Mesothelial cell of epicardium (in vitro differentiated cells): ENCODE data around the gene CACNG7. TPM values are rescaled to one million over a fixed set of nuclear protein-coding genes. Genes with fewer than 3 reads are reported as not detected.

Experiments
- DNase-seq, 2 experiments: peaks; one replicate each; pipeline ENCODE4 v3.0.0; 2021; ENCODE audit warnings: low spot score in 2 of 2; ENCODE audit not compliant: unreplicated experiment in 2 of 2
- H3K27ac Mint-ChIP-seq: 2 replicates; pipeline ENCODE4 v1.8.0; 2021; ENCODE audit warnings: mixed read lengths
- H3K27me3 Mint-ChIP-seq: 2 replicates; pipeline ENCODE4 v1.8.0; 2021; ENCODE audit warnings: low read depth, mixed read lengths
- H3K36me3 Mint-ChIP-seq: 2 replicates; pipeline ENCODE4 v1.8.0; 2021; ENCODE audit warnings: mixed read lengths
- H3K4me1 Mint-ChIP-seq: 2 replicates; pipeline ENCODE4 v1.8.0; 2021; ENCODE audit warnings: mixed read lengths
- H3K4me3 Mint-ChIP-seq: 2 replicates; pipeline ENCODE4 v1.8.0; 2021; ENCODE audit warnings: mild to moderate bottlenecking, moderate library complexity, mixed read lengths
- H3K9me3 Mint-ChIP-seq: 2 replicates; pipeline ENCODE4 v1.8.0; 2021; ENCODE audit warnings: mixed read lengths
- total RNA-seq: library from RNA; stranded (reverse); gene quantifications from 3 replicates; pipeline ENCODE4 v1.2.1, GENCODE V29; 2021
- TF ChIP-seq, protein P1 (sequence below): fragments of 200-600 bp; sonication (generic); IDR thresholded peaks from one replicate; pipeline ENCODE4 v1.5.0; 2021; ENCODE audit warnings: antibody characterized with exemption; ENCODE audit not compliant: unreplicated experiment

The CACNG7 gene
- total RNA-seq, 1 donor from 2014 or later = 0.76 TPM

GRCh38 chr19:53876651-53877224 lies 32.3 kb upstream of the CACNG7 start:
- H3K4me1 Mint-ChIP-seq = peaks cover 24% of the 10 kb centered on the region
- H3K4me3 Mint-ChIP-seq = no peak overlapping the region
- H3K27me3 Mint-ChIP-seq = no peaks in the 10 kb centered on the region
- TF ChIP-seq, protein P1, sequence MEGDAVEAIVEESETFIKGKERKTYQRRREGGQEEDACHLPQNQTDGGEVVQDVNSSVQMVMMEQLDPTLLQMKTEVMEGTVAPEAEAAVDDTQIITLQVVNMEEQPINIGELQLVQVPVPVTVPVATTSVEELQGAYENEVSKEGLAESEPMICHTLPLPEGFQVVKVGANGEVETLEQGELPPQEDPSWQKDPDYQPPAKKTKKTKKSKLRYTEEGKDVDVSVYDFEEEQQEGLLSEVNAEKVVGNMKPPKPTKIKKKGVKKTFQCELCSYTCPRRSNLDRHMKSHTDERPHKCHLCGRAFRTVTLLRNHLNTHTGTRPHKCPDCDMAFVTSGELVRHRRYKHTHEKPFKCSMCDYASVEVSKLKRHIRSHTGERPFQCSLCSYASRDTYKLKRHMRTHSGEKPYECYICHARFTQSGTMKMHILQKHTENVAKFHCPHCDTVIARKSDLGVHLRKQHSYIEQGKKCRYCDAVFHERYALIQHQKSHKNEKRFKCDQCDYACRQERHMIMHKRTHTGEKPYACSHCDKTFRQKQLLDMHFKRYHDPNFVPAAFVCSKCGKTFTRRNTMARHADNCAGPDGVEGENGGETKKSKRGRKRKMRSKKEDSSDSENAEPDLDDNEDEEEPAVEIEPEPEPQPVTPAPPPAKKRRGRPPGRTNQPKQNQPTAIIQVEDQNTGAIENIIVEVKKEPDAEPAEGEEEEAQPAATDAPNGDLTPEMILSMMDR = no peak
- no peaks in the 10 kb centered on the region for H3K9me3 Mint-ChIP-seq
- no peak for DNase-seq
- H3K36me3 Mint-ChIP-seq = peaks cover 26% of the 10 kb centered on the region
- peak overlapping the region; percentile 24 for H3K27ac Mint-ChIP-seq

DNA sequence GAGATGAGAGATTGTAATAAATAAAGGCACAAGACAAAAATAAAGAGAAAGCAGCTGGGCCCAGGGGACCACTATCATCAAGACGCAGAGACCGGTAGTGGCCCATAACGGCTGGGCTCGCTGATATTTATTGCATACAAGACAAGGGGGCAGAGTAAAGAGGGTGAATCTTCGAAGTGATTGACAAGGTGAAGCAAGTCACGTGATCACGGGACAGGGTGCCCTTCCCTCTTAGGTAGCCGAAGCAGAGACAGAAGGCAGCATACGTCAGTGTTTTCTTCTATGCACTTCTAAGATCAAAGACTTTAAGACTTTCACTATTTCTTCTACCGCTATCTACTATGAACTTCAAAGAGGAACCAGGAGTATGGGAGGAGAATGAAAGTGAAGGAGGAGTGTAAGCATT lies 31.7 kb upstream of the CACNG7 start:
- Mint-ChIP-seq H3K27ac (peak overlapping the region; percentile 7), H3K4me3 (no peak overlapping the region), H3K36me3 (peaks cover 26% of the 10 kb centered on the region), H3K4me1 (peaks cover 24% of the 10 kb centered on the region), H3K27me3 (peaks cover 2% of the 10 kb centered on the region), H3K9me3 (no peaks in the 10 kb centered on the region)
- TF ChIP-seq, protein P1 = no peak
- no peak for DNase-seq

DNA sequence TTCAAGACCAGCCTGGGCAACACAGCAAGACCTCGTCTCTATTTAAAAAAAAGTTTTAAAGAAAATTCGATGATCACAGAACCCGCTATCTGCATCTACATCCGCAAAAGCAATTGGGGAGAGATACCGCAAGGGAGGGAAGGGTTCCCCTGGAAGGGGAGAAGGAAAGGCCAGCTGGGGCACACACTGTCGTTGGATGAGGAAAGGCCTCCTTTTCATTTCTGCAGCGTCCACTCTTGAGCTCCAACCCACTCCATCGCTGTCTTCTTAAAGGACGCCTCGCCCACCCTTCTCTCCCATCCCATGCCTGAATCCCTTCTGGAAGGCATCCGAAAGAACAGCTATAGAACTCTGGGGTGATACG lies 30.3 kb upstream of the CACNG7 start:
- Mint-ChIP-seq H3K4me3 (no peak overlapping the region), H3K4me1 (peaks cover 29% of the 10 kb centered on the region)

GRCh38 chr19:53879140-53880081 lies 29.7 kb upstream of the CACNG7 start:
- Mint-ChIP-seq H3K9me3 (no peaks in the 10 kb centered on the region), H3K27ac (peak overlapping the region; percentile 83), H3K27me3 (peaks cover 19% of the 10 kb centered on the region), H3K36me3 (peaks cover 13% of the 10 kb centered on the region), H3K4me1 (peaks cover 28% of the 10 kb centered on the region), H3K4me3 (no peak overlapping the region)
- TF ChIP-seq, protein P1 = no peak
- peak; percentile 96 to 100 for DNase-seq

More for the DNA sequence above, 30.3 kb upstream of the CACNG7 start:
- no peaks in the 10 kb centered on the region for H3K9me3 Mint-ChIP-seq
- peaks cover 19% of the 10 kb centered on the region for H3K36me3 Mint-ChIP-seq
- TF ChIP-seq, protein P1 = no peak
- peak overlapping the region; percentile 83 for H3K27ac Mint-ChIP-seq
- H3K27me3 Mint-ChIP-seq = peaks cover 13% of the 10 kb centered on the region
- DNase-seq = no peak

- Mint-ChIP-seq H3K27me3 (peaks cover 31% of the 10 kb centered on the region), H3K4me1 (peaks cover 24% of the 10 kb centered on the region), H3K27ac (no peak overlapping the region), H3K9me3 (no peaks in the 10 kb centered on the region), H3K4me3 (no peak overlapping the region), H3K36me3 (peaks cover 8% of the 10 kb centered on the region)
- TF ChIP-seq, protein P1 = no peak
- no peak for DNase-seq
These were observed 28.2 kb upstream of the CACNG7 start for GRCh38 chr19:53880711-53881481.
